ENCODE results near the gene CRHR1. TPM values are rescaled to one million over a fixed set of nuclear protein-coding genes. Genes with fewer than 3 reads are reported as not detected.
A peak's percentile ranks its signal among the peaks of the same experiment; 100 is the strongest.

Gene CRHR1
- total RNA-seq, 2 donors from 2014 or later, result not detected

DNA sequence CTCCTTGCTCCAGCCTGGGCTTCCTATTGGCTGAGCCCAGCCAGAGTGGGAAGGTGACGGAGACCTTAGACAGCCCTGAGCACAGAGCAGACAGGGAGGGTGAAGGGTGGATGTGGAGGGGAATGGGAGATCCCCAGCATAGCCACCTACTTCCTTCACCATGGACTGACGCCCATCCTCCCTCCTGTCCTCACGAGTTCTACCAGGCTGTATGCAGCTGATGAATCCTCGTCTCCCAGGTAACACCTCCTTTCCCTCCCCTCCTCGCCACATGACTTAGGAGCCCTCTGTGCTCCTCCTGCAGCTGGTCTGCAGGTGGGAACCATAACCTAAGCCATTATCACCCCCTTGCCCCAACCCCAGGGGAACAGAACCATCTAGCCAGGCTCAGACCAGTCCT lies 9.0 kb upstream of the CRHR1 start:
- 33 to 49% methylated on average over 5 of the region's 5 CpGs for WGBS, 2 donors
- DNase-seq, result peak in 3 of 4 donors; percentile 10 to 30 (median 27)
- Histone ChIP-seq H3K4me1 (peaks cover 13% of the 10 kb centered on the region), H3K36me3 (replicated peaks in 1 of 2; ENCODE audit: insufficient read depth in 1 of 2, low read depth in 2 of 2) (no peaks in the 10 kb centered on the region), H3K4me3 (no peak overlapping the region), H3K27ac (no peak overlapping the region), H3K27me3 (peaks cover 0 to 2% of the 10 kb centered on the region in 2 donors), H3K9me3 (no peaks in the 10 kb centered on the region)
- intact Hi-C loops (cut with DNase I), result no loop called here
- peak; percentile 22 for ATAC-seq
- no peak for TF ChIP-seq POLR2A (IDR thresholded peaks at IDR 0.05)
- TF ChIP-seq, protein P1, sequence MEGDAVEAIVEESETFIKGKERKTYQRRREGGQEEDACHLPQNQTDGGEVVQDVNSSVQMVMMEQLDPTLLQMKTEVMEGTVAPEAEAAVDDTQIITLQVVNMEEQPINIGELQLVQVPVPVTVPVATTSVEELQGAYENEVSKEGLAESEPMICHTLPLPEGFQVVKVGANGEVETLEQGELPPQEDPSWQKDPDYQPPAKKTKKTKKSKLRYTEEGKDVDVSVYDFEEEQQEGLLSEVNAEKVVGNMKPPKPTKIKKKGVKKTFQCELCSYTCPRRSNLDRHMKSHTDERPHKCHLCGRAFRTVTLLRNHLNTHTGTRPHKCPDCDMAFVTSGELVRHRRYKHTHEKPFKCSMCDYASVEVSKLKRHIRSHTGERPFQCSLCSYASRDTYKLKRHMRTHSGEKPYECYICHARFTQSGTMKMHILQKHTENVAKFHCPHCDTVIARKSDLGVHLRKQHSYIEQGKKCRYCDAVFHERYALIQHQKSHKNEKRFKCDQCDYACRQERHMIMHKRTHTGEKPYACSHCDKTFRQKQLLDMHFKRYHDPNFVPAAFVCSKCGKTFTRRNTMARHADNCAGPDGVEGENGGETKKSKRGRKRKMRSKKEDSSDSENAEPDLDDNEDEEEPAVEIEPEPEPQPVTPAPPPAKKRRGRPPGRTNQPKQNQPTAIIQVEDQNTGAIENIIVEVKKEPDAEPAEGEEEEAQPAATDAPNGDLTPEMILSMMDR (IDR thresholded peaks at IDR 0.05), result no peak

DNA sequence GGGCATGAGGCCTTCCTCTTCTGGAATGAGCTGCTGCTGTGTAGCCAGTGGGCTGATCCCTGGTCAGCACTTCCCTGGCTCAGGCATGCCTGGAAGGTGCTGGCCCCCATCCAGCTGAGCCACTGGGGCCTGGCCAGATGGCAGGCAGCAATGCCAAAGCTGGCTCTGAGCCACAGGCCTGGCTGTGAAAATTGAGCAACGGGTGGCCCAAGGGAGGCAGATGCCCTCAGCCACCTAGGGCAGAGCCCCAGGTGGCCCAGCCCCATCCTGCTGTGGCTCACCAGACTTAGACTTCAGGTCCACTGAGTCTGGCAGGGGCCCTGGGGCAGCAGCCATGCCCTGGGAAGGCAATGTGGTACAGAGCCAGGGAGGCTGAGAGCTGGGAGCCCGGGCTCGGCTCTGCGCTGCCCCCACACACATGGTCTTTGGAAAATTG lies 8.5 kb upstream of the CRHR1 start:
- WGBS, 2 donors, result 68 to 89% methylated on average over 3 to 4 of the region's 4 CpGs
- H3K4me1 ChIP-seq, result peaks cover 13% of the 10 kb centered on the region
- intact Hi-C loops (cut with DNase I), result no loop called here
- H3K4me3 ChIP-seq, result no peak overlapping the region
- no peaks in the 10 kb centered on the region for H3K36me3 ChIP-seq (replicated peaks in 1 of 2; ENCODE audit: insufficient read depth in 1 of 2, low read depth in 2 of 2)
- no peak overlapping the region for H3K27ac ChIP-seq
- TF ChIP-seq, protein P1 (IDR thresholded peaks at IDR 0.05), result no peak
- no peak for TF ChIP-seq POLR2A (IDR thresholded peaks at IDR 0.05)
- no peaks in the 10 kb centered on the region for H3K27me3 ChIP-seq
- DNase-seq (peak; percentile 91 to 97 (median 95)), ATAC-seq (peak; percentile 92)
- no peaks in the 10 kb centered on the region for H3K9me3 ChIP-seq

DNA sequence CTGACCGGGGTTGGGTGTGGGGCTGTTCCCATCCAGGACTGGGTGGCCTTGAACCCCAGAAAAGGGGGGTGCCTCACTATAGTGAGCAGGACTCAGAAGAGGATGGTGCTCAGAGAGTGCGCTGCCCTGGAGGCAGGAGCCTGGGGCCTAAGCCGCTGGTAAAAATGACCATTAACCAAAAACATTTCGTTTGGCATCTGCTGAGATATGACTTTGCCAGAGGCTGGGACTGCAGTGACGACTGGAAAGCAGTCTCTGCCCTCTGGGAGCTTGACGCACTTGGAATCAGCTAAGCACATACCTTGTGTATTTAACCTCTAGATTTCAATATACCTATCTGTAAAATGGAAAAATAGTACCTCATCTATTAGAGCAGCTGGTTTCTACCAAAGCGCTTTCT lies 7.2 kb upstream of the CRHR1 start:
- no peaks in the 10 kb centered on the region for H3K27me3 ChIP-seq
- ATAC-seq (no peak), DNase-seq (no peak)
- intact Hi-C loops (cut with DNase I), result no loop called here
- no peak for TF ChIP-seq POLR2A (IDR thresholded peaks at IDR 0.05)
- TF ChIP-seq, protein P1 (IDR thresholded peaks at IDR 0.05), result no peak
- H3K4me1 ChIP-seq, result peaks cover 13% of the 10 kb centered on the region
- H3K36me3 ChIP-seq (replicated peaks in 1 of 2; ENCODE audit: insufficient read depth in 1 of 2, low read depth in 2 of 2), result no peaks in the 10 kb centered on the region
- no peaks in the 10 kb centered on the region for H3K9me3 ChIP-seq
- no peak overlapping the region for H3K27ac ChIP-seq
- no peak overlapping the region for H3K4me3 ChIP-seq
- 68 to 73% methylated on average over 7 of the region's 7 CpGs for WGBS, 2 donors

DNA sequence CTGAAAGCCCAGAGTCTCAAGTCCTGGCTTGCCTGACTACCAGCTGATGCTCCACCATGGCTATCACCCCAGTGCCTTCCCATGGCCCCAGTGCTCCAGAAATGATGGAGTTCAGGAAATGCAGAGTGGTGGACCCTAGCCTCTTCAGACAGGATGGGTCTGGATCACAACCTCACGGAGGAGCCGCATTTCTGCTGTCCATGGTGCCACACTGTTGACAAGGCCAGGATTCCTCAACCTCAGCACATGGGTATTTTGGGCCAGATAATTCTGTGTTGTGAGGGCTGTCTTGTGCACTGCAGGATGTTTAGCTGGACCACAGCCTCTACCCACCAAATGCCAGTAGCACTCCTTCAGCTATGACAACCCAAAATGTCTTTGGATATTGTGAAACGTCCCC lies 6.7 kb upstream of the CRHR1 start:
- H3K9me3 ChIP-seq, result no peaks in the 10 kb centered on the region
- ATAC-seq, result no peak
- TF ChIP-seq, protein P1 (IDR thresholded peaks at IDR 0.05), result no peak
- TF ChIP-seq POLR2A (IDR thresholded peaks at IDR 0.05), result no peak
- no peaks in the 10 kb centered on the region for H3K27me3 ChIP-seq
- no peak for DNase-seq
- H3K27ac ChIP-seq, result no peak overlapping the region
- H3K4me3 ChIP-seq, result no peak overlapping the region
- H3K36me3 ChIP-seq (replicated peaks in 1 of 2; ENCODE audit: insufficient read depth in 1 of 2, low read depth in 2 of 2), result no peaks in the 10 kb centered on the region
- WGBS, 2 donors, result 60 to 79% methylated on average over 2 to 3 of the region's 3 CpGs
- intact Hi-C loops (cut with DNase I), result no loop called here
- H3K4me1 ChIP-seq, result peaks cover 13% of the 10 kb centered on the region

DNA sequence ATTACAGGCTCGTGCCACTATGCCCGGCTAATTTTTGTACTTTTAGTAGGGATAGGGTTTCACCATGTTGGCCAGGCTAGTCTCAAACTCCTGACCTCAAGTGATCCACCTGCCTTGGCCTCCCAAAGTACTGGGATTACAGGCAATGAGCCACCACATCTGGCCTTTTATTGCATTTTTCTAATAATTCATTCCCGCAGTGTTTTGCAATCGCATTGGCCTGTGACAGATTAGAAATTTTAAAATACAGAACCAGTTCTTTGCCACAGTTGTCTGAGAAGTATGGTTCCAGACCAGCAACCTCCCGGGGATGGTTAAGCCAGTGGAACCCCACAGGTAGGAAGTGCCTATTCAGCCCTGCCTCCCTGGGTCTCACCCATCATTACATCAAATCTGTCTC lies 3.2 kb upstream of the CRHR1 start:
- 79 to 82% methylated on average over 5 of the region's 5 CpGs for WGBS, 2 donors
- peaks cover 0 to 25% of the 10 kb centered on the region in 2 donors for H3K27me3 ChIP-seq
- H3K9me3 ChIP-seq, result no peaks in the 10 kb centered on the region
- DNase-seq (no peak), ATAC-seq (no peak)
- no peak for TF ChIP-seq POLR2A (IDR thresholded peaks at IDR 0.05)
- TF ChIP-seq, protein P1 (IDR thresholded peaks at IDR 0.05), result no peak
- no peak overlapping the region for H3K27ac ChIP-seq
- intact Hi-C loops (cut with DNase I), result no loop called here
- no peak overlapping the region for H3K4me3 ChIP-seq
- peaks cover 26% of the 10 kb centered on the region for H3K4me1 ChIP-seq
- H3K36me3 ChIP-seq (replicated peaks in 1 of 2; ENCODE audit: insufficient read depth in 1 of 2, low read depth in 2 of 2), result no peaks in the 10 kb centered on the region

Data from body of pancreas (tissue), 4 donors.